ENCODE measurements around the gene HSPB3.
A peak's percentile ranks its signal among the peaks of the same experiment; 100 is the strongest.

HSPB3 gene

DNA sequence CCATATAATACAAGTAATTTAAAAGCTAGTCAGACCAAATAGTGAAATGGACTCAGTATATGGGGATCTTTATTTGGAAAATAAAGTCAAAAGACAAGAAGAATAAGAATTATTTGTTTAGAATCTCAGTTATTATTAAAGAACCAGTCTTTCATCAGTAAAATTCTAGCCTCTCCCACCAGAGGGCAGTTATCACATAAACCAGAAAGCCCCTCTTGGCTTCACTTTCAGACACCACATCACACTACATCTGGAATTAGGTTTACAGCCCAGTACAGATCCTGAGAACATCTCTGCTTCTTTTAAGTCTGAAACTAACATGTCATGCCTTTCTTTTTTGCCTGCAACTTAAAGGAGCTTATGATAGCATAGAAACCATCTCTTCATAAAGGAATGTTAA, 12.2 kb upstream of the HSPB3 start:
- Mint-ChIP-seq H3K27ac (no peak overlapping the region), H3K4me1 (ENCODE audit: low read depth) (peaks cover 19% of the 10 kb centered on the region), H3K36me3 (ENCODE audit: low read depth) (no peaks in the 10 kb centered on the region), H3K9me3 (no peaks in the 10 kb centered on the region), H3K4me3 (no peak overlapping the region), H3K27me3 (no peaks in the 10 kb centered on the region)

DNA sequence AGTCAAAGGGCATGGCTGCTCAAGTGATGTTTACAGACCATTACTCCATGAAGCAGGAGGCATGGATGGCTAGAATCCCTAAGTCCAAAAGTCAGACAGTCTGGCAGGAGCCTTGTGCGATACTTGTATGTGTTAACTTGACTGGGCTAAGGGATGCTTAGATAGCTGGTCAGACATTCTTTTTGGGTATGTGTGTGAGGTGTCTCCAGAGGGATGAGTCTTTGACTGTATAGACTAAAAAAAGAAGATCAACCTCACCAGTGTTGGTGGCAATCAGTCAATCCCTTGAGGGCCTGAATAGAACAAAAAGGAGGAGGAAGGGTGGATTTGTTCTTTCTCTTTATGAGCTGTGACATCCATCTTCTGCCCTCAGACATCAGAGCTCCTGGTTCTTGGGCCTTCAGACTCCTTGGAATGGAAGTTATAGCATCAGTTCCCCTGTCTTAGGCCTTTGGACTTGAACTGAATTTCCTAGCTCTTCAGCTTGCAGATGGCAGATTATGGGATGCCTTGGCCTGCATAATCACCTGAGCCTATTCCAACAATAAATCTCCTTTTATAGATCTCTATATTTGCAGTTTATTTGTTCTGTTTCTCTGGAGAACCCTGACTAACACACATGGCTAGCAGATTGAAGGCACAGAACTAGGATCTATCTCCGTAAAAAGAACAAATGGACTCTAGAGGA, 9.7 kb upstream of the HSPB3 start:
- Mint-ChIP-seq H3K4me1 (ENCODE audit: low read depth) (no peaks in the 10 kb centered on the region), H3K9me3 (no peaks in the 10 kb centered on the region), H3K36me3 (ENCODE audit: low read depth) (no peaks in the 10 kb centered on the region), H3K27me3 (no peaks in the 10 kb centered on the region), H3K4me3 (no peak overlapping the region), H3K27ac (no peak overlapping the region)

DNA sequence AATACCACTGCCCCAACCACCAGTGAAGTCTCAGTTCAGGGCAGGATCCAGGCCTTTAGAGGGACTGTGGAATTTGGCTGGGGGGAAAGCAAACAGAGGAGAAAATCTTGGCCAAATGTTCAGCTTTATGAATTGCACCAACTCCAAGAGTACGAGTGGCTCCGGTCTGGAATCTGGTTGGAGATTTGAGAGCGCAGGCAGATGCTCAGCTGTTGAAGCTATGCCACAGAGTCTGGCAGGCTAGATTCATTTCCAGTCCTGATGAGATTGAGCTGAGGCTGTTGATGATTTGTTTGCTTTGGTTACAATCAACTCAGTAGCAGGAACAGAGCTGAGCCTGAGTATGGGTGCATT, 9.1 kb upstream of the HSPB3 start:
- Mint-ChIP-seq H3K4me3 (no peak overlapping the region), H3K27me3 (no peaks in the 10 kb centered on the region), H3K27ac (no peak overlapping the region), H3K9me3 (no peaks in the 10 kb centered on the region), H3K4me1 (ENCODE audit: low read depth) (no peaks in the 10 kb centered on the region), H3K36me3 (ENCODE audit: low read depth) (no peaks in the 10 kb centered on the region)

- no peaks in the 10 kb centered on the region for H3K27me3 Mint-ChIP-seq
- H3K4me3 Mint-ChIP-seq: no peak overlapping the region
These were observed 5.6 kb upstream of the HSPB3 start for GRCh38 chr5:54449923-54450322.

DNA sequence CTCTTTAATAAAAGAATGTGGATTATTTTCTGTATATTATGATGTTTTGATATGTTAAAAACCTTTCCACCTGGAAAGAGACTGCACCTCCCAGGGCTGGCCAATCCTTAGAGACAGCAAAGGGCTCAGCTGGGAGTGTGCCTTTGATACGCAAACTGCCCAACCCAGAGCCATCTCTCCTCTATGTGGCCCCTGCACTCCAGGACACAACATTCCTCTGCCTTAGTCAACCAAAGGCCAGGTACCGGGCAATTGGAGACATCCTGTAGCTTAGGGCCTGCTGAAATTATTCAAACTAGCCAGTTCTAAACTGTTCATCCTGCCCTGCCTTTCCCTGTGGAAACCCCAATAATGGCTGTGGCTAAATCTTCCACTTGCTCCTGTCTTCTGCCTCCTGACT, 5.0 kb upstream of the HSPB3 start:
- no peaks in the 10 kb centered on the region for H3K9me3 Mint-ChIP-seq
- H3K27me3 Mint-ChIP-seq: no peaks in the 10 kb centered on the region
- H3K4me3 Mint-ChIP-seq: no peak overlapping the region
- H3K36me3 Mint-ChIP-seq (ENCODE audit: low read depth): no peaks in the 10 kb centered on the region
- H3K4me1 Mint-ChIP-seq (ENCODE audit: low read depth): no peaks in the 10 kb centered on the region
- no peak overlapping the region for H3K27ac Mint-ChIP-seq

More at GRCh38 chr5:54449923-54450322, 5.6 kb upstream of the HSPB3 start:
- Mint-ChIP-seq H3K9me3 (no peaks in the 10 kb centered on the region), H3K36me3 (ENCODE audit: low read depth) (no peaks in the 10 kb centered on the region), H3K27ac (no peak overlapping the region), H3K4me1 (ENCODE audit: low read depth) (no peaks in the 10 kb centered on the region)

DNA sequence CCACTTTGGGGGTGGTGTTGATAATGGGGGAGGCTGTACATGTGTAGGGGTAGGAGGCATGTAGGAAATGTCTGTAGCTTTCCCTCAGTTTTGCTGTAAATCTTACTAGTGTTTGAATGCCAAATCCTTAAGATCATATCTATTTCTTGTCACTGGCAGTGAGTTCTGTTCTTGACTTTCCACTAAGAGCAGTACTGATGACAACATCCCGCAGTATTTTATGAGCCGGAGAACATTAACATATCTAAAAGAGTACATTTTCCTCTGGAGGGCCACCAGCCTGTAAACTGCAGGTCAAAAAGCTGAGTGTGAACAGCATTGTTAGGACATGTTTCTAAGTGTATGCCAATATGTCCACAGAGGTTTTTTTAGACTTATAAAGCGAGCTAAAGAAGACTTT, 2.5 kb upstream of the HSPB3 start:
- Mint-ChIP-seq H3K27ac (no peak overlapping the region), H3K4me3 (no peak overlapping the region), H3K4me1 (ENCODE audit: low read depth) (no peaks in the 10 kb centered on the region), H3K9me3 (no peaks in the 10 kb centered on the region), H3K36me3 (ENCODE audit: low read depth) (no peaks in the 10 kb centered on the region), H3K27me3 (peaks cover 4% of the 10 kb centered on the region)

GRCh38 chr5:54454602-54455001, 897 bp upstream of the HSPB3 start:
- Mint-ChIP-seq H3K36me3 (ENCODE audit: low read depth) (no peaks in the 10 kb centered on the region), H3K27ac (no peak overlapping the region), H3K9me3 (no peaks in the 10 kb centered on the region), H3K27me3 (peaks cover 7% of the 10 kb centered on the region), H3K4me1 (ENCODE audit: low read depth) (no peaks in the 10 kb centered on the region), H3K4me3 (no peak overlapping the region)

DNA sequence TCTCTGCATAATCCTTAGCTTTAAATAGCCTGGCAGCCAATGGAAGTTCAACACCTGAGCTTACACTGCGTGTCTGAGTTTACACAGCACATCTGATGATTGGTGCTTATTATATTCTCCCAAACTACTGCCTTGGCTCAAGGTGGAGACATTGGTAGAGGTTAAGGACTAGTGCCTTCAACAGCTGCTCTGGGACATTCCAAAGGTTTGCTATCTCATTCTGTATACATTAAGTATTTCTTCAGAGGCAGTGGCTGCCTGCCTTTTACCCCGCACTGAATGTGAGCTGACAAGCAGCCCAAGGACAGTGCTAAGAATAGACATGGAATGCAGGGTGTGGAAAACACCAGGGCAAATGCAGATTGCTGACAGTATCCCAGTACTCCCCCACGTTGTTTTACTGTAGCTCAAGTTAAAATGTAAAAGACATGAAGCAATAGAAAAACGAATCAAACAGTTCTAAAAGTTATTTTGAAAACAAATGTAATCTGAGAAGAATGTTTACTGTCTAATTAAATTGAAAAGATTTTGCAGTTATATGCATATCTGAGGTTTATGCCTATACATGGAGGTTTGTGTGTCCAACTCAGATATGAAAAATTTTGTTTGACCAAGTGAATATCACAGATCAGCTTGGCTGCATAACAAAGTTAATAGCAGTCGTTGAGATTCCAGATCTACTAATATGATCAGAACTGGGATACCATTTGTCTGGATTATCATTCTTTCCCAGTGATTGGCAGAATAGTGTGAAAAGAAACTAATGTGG, 1.8 kb downstream of the HSPB3 start:
- Mint-ChIP-seq H3K27ac (no peak overlapping the region), H3K4me3 (no peak overlapping the region), H3K36me3 (ENCODE audit: low read depth) (peaks cover 4% of the 10 kb centered on the region), H3K27me3 (peaks cover 15% of the 10 kb centered on the region), H3K9me3 (peaks cover 17% of the 10 kb centered on the region), H3K4me1 (ENCODE audit: low read depth) (no peaks in the 10 kb centered on the region)

GRCh38 chr5:54458221-54458620, 2.7 kb downstream of the HSPB3 start:
- no peaks in the 10 kb centered on the region for H3K4me1 Mint-ChIP-seq (ENCODE audit: low read depth)

GRCh38 chr5:54460181-54460919, 4.9 kb downstream of the HSPB3 start:
- peaks cover 4% of the 10 kb centered on the region for H3K36me3 Mint-ChIP-seq (ENCODE audit: low read depth)
- no peaks in the 10 kb centered on the region for H3K4me1 Mint-ChIP-seq (ENCODE audit: low read depth)
- no peak overlapping the region for H3K27ac Mint-ChIP-seq
- H3K4me3 Mint-ChIP-seq: no peak overlapping the region
- H3K9me3 Mint-ChIP-seq: peaks cover 19% of the 10 kb centered on the region
- H3K27me3 Mint-ChIP-seq: peaks cover 15% of the 10 kb centered on the region

More at GRCh38 chr5:54458221-54458620, 2.7 kb downstream of the HSPB3 start:
- H3K36me3 Mint-ChIP-seq (ENCODE audit: low read depth): peaks cover 4% of the 10 kb centered on the region
- peaks cover 19% of the 10 kb centered on the region for H3K9me3 Mint-ChIP-seq
- H3K27ac Mint-ChIP-seq: no peak overlapping the region
- H3K27me3 Mint-ChIP-seq: peaks cover 15% of the 10 kb centered on the region
- H3K4me3 Mint-ChIP-seq: no peak overlapping the region

DNA sequence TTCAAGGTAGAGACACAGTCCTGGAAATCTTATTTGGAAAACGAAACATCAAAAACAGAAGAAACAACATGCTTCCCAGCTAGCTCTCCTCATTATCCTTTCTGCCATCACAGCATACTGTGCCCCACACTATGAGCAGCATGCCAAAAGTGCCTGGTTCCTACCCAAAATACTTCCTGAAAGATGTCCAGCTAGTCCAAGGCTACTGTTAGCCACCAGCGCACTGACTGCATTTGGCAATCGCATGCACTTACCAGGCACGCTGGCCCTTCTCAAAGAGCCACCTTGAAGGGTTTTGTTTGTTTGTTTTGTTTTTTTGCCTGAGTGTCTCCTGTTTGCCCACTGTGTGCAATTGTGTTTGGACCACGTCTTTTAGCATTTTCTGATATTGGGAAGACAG, 6.8 kb downstream of the HSPB3 start:
- no peak overlapping the region for H3K27ac Mint-ChIP-seq
- peaks cover 15% of the 10 kb centered on the region for H3K27me3 Mint-ChIP-seq
- H3K4me3 Mint-ChIP-seq: no peak overlapping the region
- H3K36me3 Mint-ChIP-seq (ENCODE audit: low read depth): peaks cover 4% of the 10 kb centered on the region
- H3K9me3 Mint-ChIP-seq: peaks cover 19% of the 10 kb centered on the region
- H3K4me1 Mint-ChIP-seq (ENCODE audit: low read depth): no peaks in the 10 kb centered on the region

GRCh38 chr5:54463713-54464112, 8.2 kb downstream of the HSPB3 start:
- H3K27ac Mint-ChIP-seq: no peak overlapping the region
- H3K27me3 Mint-ChIP-seq: peaks cover 11% of the 10 kb centered on the region
- H3K36me3 Mint-ChIP-seq (ENCODE audit: low read depth): peaks cover 4% of the 10 kb centered on the region
- H3K4me1 Mint-ChIP-seq (ENCODE audit: low read depth): no peaks in the 10 kb centered on the region
- no peak overlapping the region for H3K4me3 Mint-ChIP-seq
- H3K9me3 Mint-ChIP-seq: peaks cover 19% of the 10 kb centered on the region

DNA sequence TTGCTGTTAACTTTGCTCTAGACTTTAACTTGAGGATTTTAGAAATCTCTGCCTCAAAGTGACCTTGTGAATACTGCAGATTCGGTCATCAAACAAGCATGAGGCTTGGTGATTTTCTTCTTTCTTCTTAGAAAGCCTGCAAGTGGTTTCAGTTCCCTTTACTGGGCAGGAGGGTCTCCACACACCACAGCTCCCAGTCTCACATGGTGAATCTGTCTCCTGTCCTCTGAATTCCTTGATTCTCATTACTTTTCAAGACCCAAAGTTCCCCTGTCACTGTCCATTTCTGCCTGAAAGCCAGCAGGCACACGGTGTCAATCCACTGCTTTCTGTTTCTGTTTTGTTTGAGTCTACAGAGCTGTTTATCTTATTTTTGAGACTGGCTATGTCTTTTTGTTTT, 14.1 kb downstream of the HSPB3 start:
- H3K9me3 Mint-ChIP-seq: no peaks in the 10 kb centered on the region
- no peaks in the 10 kb centered on the region for H3K36me3 Mint-ChIP-seq (ENCODE audit: low read depth)
- peaks cover 10% of the 10 kb centered on the region for H3K4me1 Mint-ChIP-seq (ENCODE audit: low read depth)
- H3K27me3 Mint-ChIP-seq: no peaks in the 10 kb centered on the region
- no peak overlapping the region for H3K27ac Mint-ChIP-seq
- peak overlapping the region; percentile 12 for H3K4me3 Mint-ChIP-seq

DNA sequence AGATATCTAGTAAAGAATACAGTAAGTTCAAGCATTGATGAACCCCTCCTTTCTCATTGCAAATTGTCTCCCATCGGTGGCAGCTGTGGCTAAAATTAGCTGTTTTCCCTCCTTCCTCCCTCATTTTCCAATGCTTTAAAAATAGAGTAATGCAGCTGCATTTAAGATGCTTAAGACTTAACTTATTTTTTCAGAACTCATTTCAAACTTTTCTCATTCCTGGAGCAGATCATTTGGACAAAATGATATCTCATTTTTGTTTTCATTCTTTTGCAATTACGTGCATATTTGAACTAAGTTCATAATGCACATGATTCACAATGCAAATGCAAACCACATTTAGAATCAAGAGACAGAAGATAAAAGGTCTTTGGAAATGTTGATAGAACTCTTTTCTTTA, 14.6 kb downstream of the HSPB3 start:
- H3K36me3 Mint-ChIP-seq (ENCODE audit: low read depth): no peaks in the 10 kb centered on the region
- peaks cover 10% of the 10 kb centered on the region for H3K4me1 Mint-ChIP-seq (ENCODE audit: low read depth)
- H3K27ac Mint-ChIP-seq: no peak overlapping the region
- H3K27me3 Mint-ChIP-seq: no peaks in the 10 kb centered on the region
- no peak overlapping the region for H3K4me3 Mint-ChIP-seq
- no peaks in the 10 kb centered on the region for H3K9me3 Mint-ChIP-seq

GRCh38 chr5:54470677-54471076, 15.2 kb downstream of the HSPB3 start:
- H3K36me3 Mint-ChIP-seq (ENCODE audit: low read depth): no peaks in the 10 kb centered on the region
- no peak overlapping the region for H3K4me3 Mint-ChIP-seq
- no peaks in the 10 kb centered on the region for H3K9me3 Mint-ChIP-seq
- no peak overlapping the region for H3K27ac Mint-ChIP-seq
- H3K27me3 Mint-ChIP-seq: no peaks in the 10 kb centered on the region
- H3K4me1 Mint-ChIP-seq (ENCODE audit: low read depth): peaks cover 10% of the 10 kb centered on the region

Measured in stimulated activated naive CD8-positive, alpha-beta T cell treated with anti-CD3 and anti-CD28 coated beads, Interleukin-15, Interleukin-2, amounts not matched to agents 100 ng/mL and 50 ng/mL, for 24 hours (primary cell).